HEK293T (cell line): Measurements from ENCODE around the gene PSMB4.
"Not testable (repeated sequence)": the region's sequence is repeated elsewhere in the genome, so short reads cannot be mapped to it uniquely, and the experiment has no call there.

Experiments
- ARNT ChIP-seq: fragments of 450-650 bp; IDR thresholded peaks from 2 replicates; pipeline ENCODE4 v1.6.1; 2017; ENCODE audit warnings: mild to moderate bottlenecking
- BHLHE40 ChIP-seq: fragments of 450-650 bp; IDR thresholded peaks from 2 replicates; pipeline ENCODE4 v1.6.1; 2016; ENCODE audit warnings: mild to moderate bottlenecking, moderate library complexity, borderline replicate concordance
- FOXM1 ChIP-seq: fragments of 450-650 bp; IDR thresholded peaks from 2 replicates; pipeline ENCODE4 v1.6.1; 2017; ENCODE audit warnings: mild to moderate bottlenecking, borderline replicate concordance
- NFRKB ChIP-seq: fragments of 450-650 bp; IDR thresholded peaks from 2 replicates; pipeline ENCODE4 v1.6.1; 2016; ENCODE audit warnings: mild to moderate bottlenecking, moderate library complexity
- SP1 ChIP-seq: fragments of 450-650 bp; IDR thresholded peaks from 2 replicates; pipeline ENCODE4 v1.6.1; 2017
- SUZ12 ChIP-seq: fragments of 450-650 bp; IDR thresholded peaks from 2 replicates; pipeline ENCODE4 v1.6.1; 2016; ENCODE audit warnings: mild to moderate bottlenecking
- TARDBP ChIP-seq: fragments of 450-650 bp; IDR thresholded peaks from 2 replicates; pipeline ENCODE4 v1.6.1; 2016
- ZNF384 ChIP-seq: fragments of 450-650 bp; IDR thresholded peaks from 2 replicates; pipeline ENCODE4 v1.6.1; 2016
- TF ChIP-seq, protein P1 (sequence below): fragments of 450-650 bp; IDR thresholded peaks from 2 replicates; pipeline ENCODE4 v1.6.1; 2016

DNA sequence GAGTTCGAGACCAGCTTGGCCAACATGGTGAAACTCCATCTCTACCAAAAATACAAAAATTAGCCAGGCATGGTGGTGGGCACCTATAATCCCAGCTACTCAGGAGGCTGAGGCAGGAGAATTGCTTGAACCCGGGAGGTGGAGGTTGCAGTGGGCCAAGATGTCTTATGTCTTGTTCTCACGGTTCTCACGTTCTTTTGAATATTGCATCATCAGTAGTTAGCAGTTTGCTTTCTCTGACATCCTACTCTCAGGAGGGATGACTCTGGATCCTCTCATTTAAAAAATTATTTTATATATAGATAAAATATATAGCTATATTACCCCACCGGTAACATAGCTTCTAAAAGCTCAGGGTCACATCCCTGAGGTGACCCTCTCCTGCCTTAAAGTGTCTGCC is 3.1 kb upstream of the PSMB4 start:
- not testable (repeated sequence) for TF ChIP-seq ARNT, NFRKB, TARDBP, ZNF384, FOXM1, BHLHE40, SUZ12, SP1
- TF ChIP-seq, protein P1, sequence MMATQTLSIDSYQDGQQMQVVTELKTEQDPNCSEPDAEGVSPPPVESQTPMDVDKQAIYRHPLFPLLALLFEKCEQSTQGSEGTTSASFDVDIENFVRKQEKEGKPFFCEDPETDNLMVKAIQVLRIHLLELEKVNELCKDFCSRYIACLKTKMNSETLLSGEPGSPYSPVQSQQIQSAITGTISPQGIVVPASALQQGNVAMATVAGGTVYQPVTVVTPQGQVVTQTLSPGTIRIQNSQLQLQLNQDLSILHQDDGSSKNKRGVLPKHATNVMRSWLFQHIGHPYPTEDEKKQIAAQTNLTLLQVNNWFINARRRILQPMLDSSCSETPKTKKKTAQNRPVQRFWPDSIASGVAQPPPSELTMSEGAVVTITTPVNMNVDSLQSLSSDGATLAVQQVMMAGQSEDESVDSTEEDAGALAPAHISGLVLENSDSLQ = not testable (repeated sequence)
